ENCODE data around the gene ANKRD40.

DNA sequence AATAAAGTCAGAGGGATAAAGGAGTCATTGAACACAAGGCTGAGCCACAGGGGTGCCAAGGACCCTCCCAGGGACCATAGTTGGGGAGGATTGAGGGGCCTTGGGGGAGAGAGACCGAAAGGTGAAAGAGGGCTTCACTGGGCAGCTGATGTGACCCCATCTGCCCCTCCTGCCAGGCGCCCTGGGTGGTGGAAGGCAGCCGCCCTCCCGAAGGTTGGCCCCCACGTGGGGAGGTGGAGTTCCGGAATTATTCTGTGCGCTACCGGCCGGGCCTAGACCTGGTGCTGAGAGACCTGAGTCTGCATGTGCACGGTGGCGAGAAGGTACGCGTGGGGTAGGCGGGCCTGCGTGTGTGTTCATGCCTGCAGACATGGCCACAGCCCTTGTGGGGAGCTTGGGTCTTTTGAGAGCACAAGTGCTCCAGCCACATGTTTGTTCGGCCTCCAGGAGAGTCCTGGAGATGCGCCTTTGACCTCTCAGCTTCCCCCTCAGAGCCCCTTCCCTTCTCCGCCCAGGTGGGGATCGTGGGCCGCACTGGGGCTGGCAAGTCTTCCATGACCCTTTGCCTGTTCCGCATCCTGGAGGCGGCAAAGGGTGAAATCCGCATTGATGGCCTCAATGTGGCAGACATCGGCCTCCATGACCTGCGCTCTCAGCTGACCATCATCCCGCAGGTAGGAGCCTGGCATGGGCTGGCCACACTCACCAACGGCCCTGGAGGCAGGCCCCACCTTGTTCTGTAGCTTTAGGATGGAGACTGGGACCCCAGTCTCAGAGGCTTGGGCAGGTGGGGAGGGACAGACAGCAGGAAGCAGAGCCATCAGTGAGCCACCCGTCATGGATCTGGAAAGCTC, 24.1 kb downstream of the ANKRD40 start:
- TF ChIP-seq, protein P1, sequence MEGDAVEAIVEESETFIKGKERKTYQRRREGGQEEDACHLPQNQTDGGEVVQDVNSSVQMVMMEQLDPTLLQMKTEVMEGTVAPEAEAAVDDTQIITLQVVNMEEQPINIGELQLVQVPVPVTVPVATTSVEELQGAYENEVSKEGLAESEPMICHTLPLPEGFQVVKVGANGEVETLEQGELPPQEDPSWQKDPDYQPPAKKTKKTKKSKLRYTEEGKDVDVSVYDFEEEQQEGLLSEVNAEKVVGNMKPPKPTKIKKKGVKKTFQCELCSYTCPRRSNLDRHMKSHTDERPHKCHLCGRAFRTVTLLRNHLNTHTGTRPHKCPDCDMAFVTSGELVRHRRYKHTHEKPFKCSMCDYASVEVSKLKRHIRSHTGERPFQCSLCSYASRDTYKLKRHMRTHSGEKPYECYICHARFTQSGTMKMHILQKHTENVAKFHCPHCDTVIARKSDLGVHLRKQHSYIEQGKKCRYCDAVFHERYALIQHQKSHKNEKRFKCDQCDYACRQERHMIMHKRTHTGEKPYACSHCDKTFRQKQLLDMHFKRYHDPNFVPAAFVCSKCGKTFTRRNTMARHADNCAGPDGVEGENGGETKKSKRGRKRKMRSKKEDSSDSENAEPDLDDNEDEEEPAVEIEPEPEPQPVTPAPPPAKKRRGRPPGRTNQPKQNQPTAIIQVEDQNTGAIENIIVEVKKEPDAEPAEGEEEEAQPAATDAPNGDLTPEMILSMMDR (IDR thresholded peaks at IDR 0.05 in 2 of 3, conservative IDR thresholded peaks at IDR 0.05 in 1 of 3; ENCODE audit: borderline replicate concordance in 1 of 3, insufficient read depth in 1 of 3, low read depth in 2 of 3, low read length in 2 of 3) = no peak
- TF ChIP-seq FOSL1 (IDR thresholded peaks at IDR 0.05; ENCODE audit: low read depth) = no peak
